ENCODE data around the gene TMPRSS11A. TPM values are rescaled to one million over a fixed set of nuclear protein-coding genes. Genes with fewer than 3 reads are reported as not detected.

Gene TMPRSS11A
- total RNA-seq, 4 donors from 2014 or later: not detected

DNA sequence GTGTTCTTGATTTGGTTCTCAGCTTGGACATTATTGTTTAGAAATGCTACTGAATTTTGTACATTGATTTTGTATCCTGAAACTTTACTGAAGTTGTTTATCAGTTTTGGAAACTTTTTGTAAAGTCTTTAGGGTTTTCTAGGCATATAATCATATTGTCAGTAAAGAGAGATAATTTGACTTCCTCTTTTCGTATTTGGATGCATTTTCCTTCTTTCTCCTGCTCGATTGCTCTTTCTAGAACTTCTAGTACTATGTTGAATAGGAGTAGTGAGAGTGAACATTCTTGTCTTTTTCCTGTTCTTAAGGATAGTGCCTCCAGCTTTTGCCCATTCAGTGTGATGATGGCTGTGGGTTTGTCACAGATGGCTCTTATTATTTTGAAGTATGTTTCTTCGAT is 24.1 kb downstream of the TMPRSS11A start:
- Histone ChIP-seq H3K27me3 (no peaks in the 10 kb centered on the region), H3K27ac (no peak overlapping the region), H3K9me3 (no peaks in the 10 kb centered on the region), H3K36me3 (no peaks in the 10 kb centered on the region), H3K4me1 (no peaks in the 10 kb centered on the region), H3K4me3 (no peak overlapping the region)
- no peak for DNase-seq
- TF ChIP-seq POLR2A (IDR thresholded peaks at IDR 0.05): no peak
- no peak for TF ChIP-seq CTCF (IDR thresholded peaks at IDR 0.05)

GRCh38 chr4:67935888-67936287 is 27.4 kb downstream of the TMPRSS11A start:
- TF ChIP-seq POLR2A (IDR thresholded peaks at IDR 0.05) (no peak), CTCF (IDR thresholded peaks at IDR 0.05) (no peak)
- H3K27me3 ChIP-seq: no peaks in the 10 kb centered on the region
- no peak overlapping the region for H3K27ac ChIP-seq
- H3K36me3 ChIP-seq: no peaks in the 10 kb centered on the region
- no peak for DNase-seq
- H3K4me1 ChIP-seq: no peaks in the 10 kb centered on the region
- H3K9me3 ChIP-seq: no peaks in the 10 kb centered on the region
- no peak overlapping the region for H3K4me3 ChIP-seq

GRCh38 chr4:67934628-67935027 is 28.7 kb downstream of the TMPRSS11A start:
- Histone ChIP-seq H3K36me3 (no peaks in the 10 kb centered on the region), H3K9me3 (no peaks in the 10 kb centered on the region), H3K4me3 (no peak overlapping the region), H3K27ac (no peak overlapping the region), H3K27me3 (no peaks in the 10 kb centered on the region), H3K4me1 (no peaks in the 10 kb centered on the region)
- TF ChIP-seq POLR2A (IDR thresholded peaks at IDR 0.05): no peak
- TF ChIP-seq CTCF (IDR thresholded peaks at IDR 0.05): no peak
- no peak for DNase-seq

DNA sequence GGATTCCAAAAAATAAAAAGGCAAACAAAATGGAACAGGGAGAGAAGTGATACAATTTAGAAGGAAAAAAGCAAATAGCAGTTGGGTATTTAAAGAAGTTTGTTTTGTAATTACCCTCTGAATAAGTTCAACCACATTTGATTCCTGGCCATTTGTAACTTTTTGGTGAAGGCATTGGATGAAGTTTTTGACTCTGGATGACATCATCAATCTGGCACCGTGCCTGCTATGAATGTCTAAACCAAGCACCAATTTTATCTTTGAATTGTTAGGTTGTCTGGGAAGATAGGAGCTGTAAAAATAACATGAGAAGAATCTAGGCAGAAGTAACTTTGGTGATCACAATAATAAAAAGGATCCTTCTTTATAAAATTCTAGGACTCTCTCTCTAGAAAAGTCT is 29.5 kb downstream of the TMPRSS11A start:
- no peak for TF ChIP-seq POLR2A (IDR thresholded peaks at IDR 0.05)
- TF ChIP-seq CTCF (IDR thresholded peaks at IDR 0.05): no peak
- Histone ChIP-seq H3K27ac (no peak overlapping the region), H3K36me3 (no peaks in the 10 kb centered on the region), H3K27me3 (no peaks in the 10 kb centered on the region), H3K9me3 (no peaks in the 10 kb centered on the region), H3K4me1 (no peaks in the 10 kb centered on the region), H3K4me3 (no peak overlapping the region)
- no peak for DNase-seq

DNA sequence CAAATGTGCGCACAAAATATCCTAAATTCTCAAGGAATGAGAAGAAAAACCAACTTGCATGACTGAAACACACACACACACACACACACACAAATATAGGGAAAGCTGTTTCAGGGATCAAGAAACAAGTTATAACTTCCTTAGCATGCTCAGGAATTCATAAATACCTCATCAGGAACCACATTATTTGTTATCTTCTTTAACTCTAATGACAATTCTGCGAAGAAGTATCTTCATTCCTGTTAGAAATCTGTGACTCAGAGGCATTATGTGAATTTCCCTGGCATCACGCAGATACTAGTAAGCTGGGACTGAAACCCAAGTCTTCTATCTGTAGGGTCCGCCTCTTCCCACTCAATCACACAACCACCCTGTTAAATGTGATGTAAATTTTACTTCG is 30.3 kb downstream of the TMPRSS11A start:
- no peak for TF ChIP-seq CTCF (IDR thresholded peaks at IDR 0.05)
- no peak for TF ChIP-seq POLR2A (IDR thresholded peaks at IDR 0.05)
- H3K27ac ChIP-seq: no peak overlapping the region
- H3K27me3 ChIP-seq: no peaks in the 10 kb centered on the region
- H3K4me1 ChIP-seq: no peaks in the 10 kb centered on the region
- no peak overlapping the region for H3K4me3 ChIP-seq
- H3K9me3 ChIP-seq: no peaks in the 10 kb centered on the region
- DNase-seq: no peak
- H3K36me3 ChIP-seq: no peaks in the 10 kb centered on the region

- H3K27me3 ChIP-seq: no peaks in the 10 kb centered on the region
- H3K27ac ChIP-seq: no peak overlapping the region
- H3K4me1 ChIP-seq: no peaks in the 10 kb centered on the region
- no peaks in the 10 kb centered on the region for H3K36me3 ChIP-seq
- H3K4me3 ChIP-seq: no peak overlapping the region
- DNase-seq: no peak
- no peak for TF ChIP-seq POLR2A (IDR thresholded peaks at IDR 0.05)
- no peak for TF ChIP-seq CTCF (IDR thresholded peaks at IDR 0.05)
- H3K9me3 ChIP-seq: no peaks in the 10 kb centered on the region
These were observed 32.0 kb downstream of the TMPRSS11A start for GRCh38 chr4:67931256-67931655.
